ENCODE results near the gene RAD51C. TPM values are rescaled to one million over a fixed set of nuclear protein-coding genes. Genes with fewer than 3 reads are reported as not detected.
A peak's percentile ranks its signal among the peaks of the same experiment; 100 is the strongest.

RAD51C gene
- total and polyA plus RNA-seq, 9 of the 15 experiments (the other 6 are each of a cell fraction or from before 2014, with no cell fraction given): 93.9 to 341 (median 135) TPM

DNA sequence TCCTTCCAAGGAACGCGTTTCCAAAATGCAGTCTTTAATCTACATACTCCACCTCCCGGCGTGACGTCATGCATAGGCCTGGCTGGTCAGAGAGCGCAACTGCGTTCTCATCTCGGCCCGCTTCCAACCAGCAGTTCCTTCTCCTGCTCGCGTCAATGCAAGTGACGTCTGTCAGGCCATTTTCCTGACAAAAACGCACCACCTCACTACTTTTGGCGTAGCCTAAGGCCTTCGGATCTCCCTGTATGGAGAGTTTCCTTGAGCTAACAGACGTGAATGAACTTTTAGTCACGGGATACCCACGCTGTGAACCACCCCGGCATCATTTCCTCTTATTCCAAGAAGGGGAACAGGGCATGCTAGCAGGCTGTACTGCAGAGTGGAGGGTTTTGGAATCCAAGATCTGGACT is 25.5 kb upstream of the RAD51C start (continued):
- TF ChIP-seq, protein P1, sequence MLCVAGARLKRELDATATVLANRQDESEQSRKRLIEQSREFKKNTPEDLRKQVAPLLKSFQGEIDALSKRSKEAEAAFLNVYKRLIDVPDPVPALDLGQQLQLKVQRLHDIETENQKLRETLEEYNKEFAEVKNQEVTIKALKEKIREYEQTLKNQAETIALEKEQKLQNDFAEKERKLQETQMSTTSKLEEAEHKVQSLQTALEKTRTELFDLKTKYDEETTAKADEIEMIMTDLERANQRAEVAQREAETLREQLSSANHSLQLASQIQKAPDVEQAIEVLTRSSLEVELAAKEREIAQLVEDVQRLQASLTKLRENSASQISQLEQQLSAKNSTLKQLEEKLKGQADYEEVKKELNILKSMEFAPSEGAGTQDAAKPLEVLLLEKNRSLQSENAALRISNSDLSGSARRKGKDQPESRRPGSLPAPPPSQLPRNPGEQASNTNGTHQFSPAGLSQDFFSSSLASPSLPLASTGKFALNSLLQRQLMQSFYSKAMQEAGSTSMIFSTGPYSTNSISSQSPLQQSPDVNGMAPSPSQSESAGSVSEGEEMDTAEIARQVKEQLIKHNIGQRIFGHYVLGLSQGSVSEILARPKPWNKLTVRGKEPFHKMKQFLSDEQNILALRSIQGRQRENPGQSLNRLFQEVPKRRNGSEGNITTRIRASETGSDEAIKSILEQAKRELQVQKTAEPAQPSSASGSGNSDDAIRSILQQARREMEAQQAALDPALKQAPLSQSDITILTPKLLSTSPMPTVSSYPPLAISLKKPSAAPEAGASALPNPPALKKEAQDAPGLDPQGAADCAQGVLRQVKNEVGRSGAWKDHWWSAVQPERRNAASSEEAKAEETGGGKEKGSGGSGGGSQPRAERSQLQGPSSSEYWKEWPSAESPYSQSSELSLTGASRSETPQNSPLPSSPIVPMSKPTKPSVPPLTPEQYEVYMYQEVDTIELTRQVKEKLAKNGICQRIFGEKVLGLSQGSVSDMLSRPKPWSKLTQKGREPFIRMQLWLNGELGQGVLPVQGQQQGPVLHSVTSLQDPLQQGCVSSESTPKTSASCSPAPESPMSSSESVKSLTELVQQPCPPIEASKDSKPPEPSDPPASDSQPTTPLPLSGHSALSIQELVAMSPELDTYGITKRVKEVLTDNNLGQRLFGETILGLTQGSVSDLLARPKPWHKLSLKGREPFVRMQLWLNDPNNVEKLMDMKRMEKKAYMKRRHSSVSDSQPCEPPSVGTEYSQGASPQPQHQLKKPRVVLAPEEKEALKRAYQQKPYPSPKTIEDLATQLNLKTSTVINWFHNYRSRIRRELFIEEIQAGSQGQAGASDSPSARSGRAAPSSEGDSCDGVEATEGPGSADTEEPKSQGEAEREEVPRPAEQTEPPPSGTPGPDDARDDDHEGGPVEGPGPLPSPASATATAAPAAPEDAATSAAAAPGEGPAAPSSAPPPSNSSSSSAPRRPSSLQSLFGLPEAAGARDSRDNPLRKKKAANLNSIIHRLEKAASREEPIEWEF (CRISPR knock-in tag; IDR thresholded peaks at IDR 0.05): peak; percentile 79; the same call in 1 of the 2 replicates
- peak; percentile 79 for TF ChIP-seq HDAC8 (tag; IDR thresholded peaks at IDR 0.05)
- TF ChIP-seq, protein P2, sequence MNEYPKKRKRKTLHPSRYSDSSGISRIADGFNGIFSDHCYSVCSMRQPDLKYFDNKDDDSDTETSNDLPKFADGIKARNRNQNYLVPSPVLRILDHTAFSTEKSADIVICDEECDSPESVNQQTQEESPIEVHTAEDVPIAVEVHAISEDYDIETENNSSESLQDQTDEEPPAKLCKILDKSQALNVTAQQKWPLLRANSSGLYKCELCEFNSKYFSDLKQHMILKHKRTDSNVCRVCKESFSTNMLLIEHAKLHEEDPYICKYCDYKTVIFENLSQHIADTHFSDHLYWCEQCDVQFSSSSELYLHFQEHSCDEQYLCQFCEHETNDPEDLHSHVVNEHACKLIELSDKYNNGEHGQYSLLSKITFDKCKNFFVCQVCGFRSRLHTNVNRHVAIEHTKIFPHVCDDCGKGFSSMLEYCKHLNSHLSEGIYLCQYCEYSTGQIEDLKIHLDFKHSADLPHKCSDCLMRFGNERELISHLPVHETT (CRISPR knock-in tag; conservative IDR thresholded peaks at IDR 0.05 in 1 of 2, IDR thresholded peaks at IDR 0.05 in 1 of 2): peak in 1 of 2 experiments; percentile 75; a peak in 2 of 4 replicates
- 0 out of 2 replicates have a peak, but pooled peaks have one; percentile 36 for TF ChIP-seq ZNF41 (CRISPR knock-in tag; conservative IDR thresholded peaks at IDR 0.05)
- TF ChIP-seq ZNF584 (CRISPR knock-in tag; IDR thresholded peaks at IDR 0.05; ENCODE audit: low read depth): peak; percentile 75; the same call in 1 of the 2 replicates
- TF ChIP-seq, protein P3, sequence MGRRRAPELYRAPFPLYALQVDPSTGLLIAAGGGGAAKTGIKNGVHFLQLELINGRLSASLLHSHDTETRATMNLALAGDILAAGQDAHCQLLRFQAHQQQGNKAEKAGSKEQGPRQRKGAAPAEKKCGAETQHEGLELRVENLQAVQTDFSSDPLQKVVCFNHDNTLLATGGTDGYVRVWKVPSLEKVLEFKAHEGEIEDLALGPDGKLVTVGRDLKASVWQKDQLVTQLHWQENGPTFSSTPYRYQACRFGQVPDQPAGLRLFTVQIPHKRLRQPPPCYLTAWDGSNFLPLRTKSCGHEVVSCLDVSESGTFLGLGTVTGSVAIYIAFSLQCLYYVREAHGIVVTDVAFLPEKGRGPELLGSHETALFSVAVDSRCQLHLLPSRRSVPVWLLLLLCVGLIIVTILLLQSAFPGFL (CRISPR knock-in tag; IDR thresholded peaks at IDR 0.05): no peak
- TF ChIP-seq, protein P4, sequence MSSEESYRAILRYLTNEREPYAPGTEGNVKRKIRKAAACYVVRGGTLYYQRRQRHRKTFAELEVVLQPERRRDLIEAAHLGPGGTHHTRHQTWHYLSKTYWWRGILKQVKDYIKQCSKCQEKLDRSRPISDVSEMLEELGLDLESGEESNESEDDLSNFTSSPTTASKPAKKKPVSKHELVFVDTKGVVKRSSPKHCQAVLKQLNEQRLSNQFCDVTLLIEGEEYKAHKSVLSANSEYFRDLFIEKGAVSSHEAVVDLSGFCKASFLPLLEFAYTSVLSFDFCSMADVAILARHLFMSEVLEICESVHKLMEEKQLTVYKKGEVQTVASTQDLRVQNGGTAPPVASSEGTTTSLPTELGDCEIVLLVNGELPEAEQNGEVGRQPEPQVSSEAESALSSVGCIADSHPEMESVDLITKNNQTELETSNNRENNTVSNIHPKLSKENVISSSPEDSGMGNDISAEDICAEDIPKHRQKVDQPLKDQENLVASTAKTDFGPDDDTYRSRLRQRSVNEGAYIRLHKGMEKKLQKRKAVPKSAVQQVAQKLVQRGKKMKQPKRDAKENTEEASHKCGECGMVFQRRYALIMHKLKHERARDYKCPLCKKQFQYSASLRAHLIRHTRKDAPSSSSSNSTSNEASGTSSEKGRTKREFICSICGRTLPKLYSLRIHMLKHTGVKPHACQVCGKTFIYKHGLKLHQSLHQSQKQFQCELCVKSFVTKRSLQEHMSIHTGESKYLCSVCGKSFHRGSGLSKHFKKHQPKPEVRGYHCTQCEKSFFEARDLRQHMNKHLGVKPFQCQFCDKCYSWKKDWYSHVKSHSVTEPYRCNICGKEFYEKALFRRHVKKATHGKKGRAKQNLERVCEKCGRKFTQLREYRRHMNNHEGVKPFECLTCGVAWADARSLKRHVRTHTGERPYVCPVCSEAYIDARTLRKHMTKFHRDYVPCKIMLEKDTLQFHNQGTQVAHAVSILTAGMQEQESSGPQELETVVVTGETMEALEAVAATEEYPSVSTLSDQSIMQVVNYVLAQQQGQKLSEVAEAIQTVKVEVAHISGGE (CRISPR knock-in tag; IDR thresholded peaks at IDR 0.05): peak in 2 of 3 experiments; percentile 12 to 68; a peak in 2 of 6 replicates
- TF ChIP-seq NRF1 (conservative IDR thresholded peaks at IDR 0.05 in 1 of 2, IDR thresholded peaks at IDR 0.05 in 1 of 2): peak; percentile 54 to 59
- no peak for TF ChIP-seq E2F3 (CRISPR knock-in tag; IDR thresholded peaks at IDR 0.05)
- TF ChIP-seq ZNF134 (CRISPR knock-in tag; conservative IDR thresholded peaks at IDR 0.05): peak; percentile 63; the same call in 1 of the 2 replicates
- TF ChIP-seq ZNF766 (CRISPR knock-in tag; conservative IDR thresholded peaks at IDR 0.05): peak; percentile 94
- TF ChIP-seq FIP1L1 (IDR thresholded peaks at IDR 0.05; ENCODE audit: low read depth, low read length, poor library complexity, severe bottlenecking): no peak
- TF ChIP-seq GTF2A2 (tag; IDR thresholded peaks at IDR 0.05): no peak

Data from K562 (cell line).